Endothelial cell of umbilical vein (primary cell): Measurements from ENCODE around the gene TMEM138.

ENCODE experiments used
- EZH2 ChIP-seq: IDR thresholded peaks from 2 replicates; pipeline ENCODE4 v1.6.1; 2012; ENCODE audit warnings: borderline replicate concordance, low read depth, mild to moderate bottlenecking, moderate library complexity, low read length, inconsistent platforms; ENCODE audit not compliant: severe bottlenecking
- GATA2 ChIP-seq: IDR thresholded peaks from 2 replicates; pipeline ENCODE4 v1.7.0; 2011; ENCODE audit warnings: low read depth, mild to moderate bottlenecking, moderate library complexity, mixed read lengths, low read length; ENCODE audit not compliant: insufficient read length, insufficient read depth
- JUN ChIP-seq: IDR thresholded peaks from 2 replicates; pipeline ENCODE4 v1.6.1; 2011; ENCODE audit warnings: borderline replicate concordance, low read depth; ENCODE audit not compliant: insufficient read length, insufficient read depth
- POLR2A ChIP-seq: IDR thresholded peaks from 2 replicates; pipeline ENCODE4 v1.6.1; 2012; ENCODE audit warnings: low read depth, mild to moderate bottlenecking, control low read depth, low read length
- POLR2AphosphoS5 ChIP-seq: IDR thresholded peaks from 2 replicates; pipeline ENCODE4 v1.6.1; 2012; ENCODE audit warnings: low read depth, mild to moderate bottlenecking, control low read depth, low read length, moderate library complexity; ENCODE audit not compliant: insufficient read depth
- TF ChIP-seq, protein P1 (sequence below), 2 donors: IDR thresholded peaks; 1 replicate in 1 of 2; 2 replicates in 1 of 2; pipeline ENCODE4 v1.5.1; 2011; ENCODE audit warnings: low read length in 2 of 2, mild to moderate bottlenecking in 2 of 2, moderate library complexity in 2 of 2, control low read depth in 1 of 2, inconsistent platforms in 1 of 2, low read depth in 1 of 2; ENCODE audit not compliant: insufficient read depth in 1 of 2; ENCODE audit errors: extremely low read depth in 1 of 2
- TF ChIP-seq, protein P2 (sequence below): IDR thresholded peaks from 2 replicates; pipeline ENCODE4 v1.6.1; 2011; ENCODE audit not compliant: insufficient read depth, insufficient read length

- no peak for TF ChIP-seq POLR2A
- TF ChIP-seq POLR2AphosphoS5, result no peak
- TF ChIP-seq, protein P1, sequence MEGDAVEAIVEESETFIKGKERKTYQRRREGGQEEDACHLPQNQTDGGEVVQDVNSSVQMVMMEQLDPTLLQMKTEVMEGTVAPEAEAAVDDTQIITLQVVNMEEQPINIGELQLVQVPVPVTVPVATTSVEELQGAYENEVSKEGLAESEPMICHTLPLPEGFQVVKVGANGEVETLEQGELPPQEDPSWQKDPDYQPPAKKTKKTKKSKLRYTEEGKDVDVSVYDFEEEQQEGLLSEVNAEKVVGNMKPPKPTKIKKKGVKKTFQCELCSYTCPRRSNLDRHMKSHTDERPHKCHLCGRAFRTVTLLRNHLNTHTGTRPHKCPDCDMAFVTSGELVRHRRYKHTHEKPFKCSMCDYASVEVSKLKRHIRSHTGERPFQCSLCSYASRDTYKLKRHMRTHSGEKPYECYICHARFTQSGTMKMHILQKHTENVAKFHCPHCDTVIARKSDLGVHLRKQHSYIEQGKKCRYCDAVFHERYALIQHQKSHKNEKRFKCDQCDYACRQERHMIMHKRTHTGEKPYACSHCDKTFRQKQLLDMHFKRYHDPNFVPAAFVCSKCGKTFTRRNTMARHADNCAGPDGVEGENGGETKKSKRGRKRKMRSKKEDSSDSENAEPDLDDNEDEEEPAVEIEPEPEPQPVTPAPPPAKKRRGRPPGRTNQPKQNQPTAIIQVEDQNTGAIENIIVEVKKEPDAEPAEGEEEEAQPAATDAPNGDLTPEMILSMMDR (IDR thresholded peaks at IDR 0.05; ENCODE audit: extremely low read depth in 1 of 2, insufficient read depth in 1 of 2, low read depth in 1 of 2, low read length in 2 of 2), result no peak
- TF ChIP-seq JUN, result no peak
- TF ChIP-seq, protein P2, sequence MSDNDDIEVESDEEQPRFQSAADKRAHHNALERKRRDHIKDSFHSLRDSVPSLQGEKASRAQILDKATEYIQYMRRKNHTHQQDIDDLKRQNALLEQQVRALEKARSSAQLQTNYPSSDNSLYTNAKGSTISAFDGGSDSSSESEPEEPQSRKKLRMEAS, result no peak
- TF ChIP-seq EZH2, result no peak
- no peak for TF ChIP-seq GATA2
Observed at GRCh38 chr11:61345170-61345610, 17.0 kb upstream of the TMEM138 start.
